ENCODE data around the gene BIRC3.
A peak's percentile ranks its signal among the peaks of the same experiment; 100 is the strongest.
"Not testable (repeated sequence)": the region's sequence is repeated elsewhere in the genome, so short reads cannot be mapped to it uniquely, and the experiment has no call there.

The BIRC3 gene

GRCh38 chr11:102328748-102329147 is 11.5 kb downstream of the BIRC3 start:
- no peak for TF ChIP-seq ZFX (IDR thresholded peaks at IDR 0.05; ENCODE audit: borderline replicate concordance)
- TF ChIP-seq, protein P1, sequence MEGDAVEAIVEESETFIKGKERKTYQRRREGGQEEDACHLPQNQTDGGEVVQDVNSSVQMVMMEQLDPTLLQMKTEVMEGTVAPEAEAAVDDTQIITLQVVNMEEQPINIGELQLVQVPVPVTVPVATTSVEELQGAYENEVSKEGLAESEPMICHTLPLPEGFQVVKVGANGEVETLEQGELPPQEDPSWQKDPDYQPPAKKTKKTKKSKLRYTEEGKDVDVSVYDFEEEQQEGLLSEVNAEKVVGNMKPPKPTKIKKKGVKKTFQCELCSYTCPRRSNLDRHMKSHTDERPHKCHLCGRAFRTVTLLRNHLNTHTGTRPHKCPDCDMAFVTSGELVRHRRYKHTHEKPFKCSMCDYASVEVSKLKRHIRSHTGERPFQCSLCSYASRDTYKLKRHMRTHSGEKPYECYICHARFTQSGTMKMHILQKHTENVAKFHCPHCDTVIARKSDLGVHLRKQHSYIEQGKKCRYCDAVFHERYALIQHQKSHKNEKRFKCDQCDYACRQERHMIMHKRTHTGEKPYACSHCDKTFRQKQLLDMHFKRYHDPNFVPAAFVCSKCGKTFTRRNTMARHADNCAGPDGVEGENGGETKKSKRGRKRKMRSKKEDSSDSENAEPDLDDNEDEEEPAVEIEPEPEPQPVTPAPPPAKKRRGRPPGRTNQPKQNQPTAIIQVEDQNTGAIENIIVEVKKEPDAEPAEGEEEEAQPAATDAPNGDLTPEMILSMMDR (IDR thresholded peaks at IDR 0.05): no peak
- no peak overlapping the region for H3K27ac ChIP-seq

GRCh38 chr11:102330231-102330630 is 12.9 kb downstream of the BIRC3 start:
- H3K27ac ChIP-seq: no peak overlapping the region

DNA sequence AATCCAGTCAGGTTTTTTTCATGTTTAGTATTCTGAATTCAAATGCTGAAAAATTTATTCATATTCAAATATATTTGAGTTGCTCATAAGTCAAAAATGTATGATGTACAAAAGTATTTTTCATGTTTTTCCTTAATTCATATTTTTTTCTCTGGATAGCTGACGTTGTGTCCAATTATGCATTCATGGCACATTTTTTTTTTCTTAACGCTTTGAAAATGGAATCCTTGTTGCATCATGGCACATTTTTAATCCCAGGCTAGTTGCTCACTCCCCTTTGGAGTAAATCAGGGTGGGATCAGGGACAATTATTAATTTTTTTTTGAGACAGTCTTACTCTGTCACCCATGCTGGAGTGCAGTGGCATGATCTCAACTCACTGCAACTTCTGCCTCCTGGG is 14.1 kb downstream of the BIRC3 start:
- TF ChIP-seq ZFX (IDR thresholded peaks at IDR 0.05; ENCODE audit: borderline replicate concordance): no peak
- TF ChIP-seq, protein P1 (IDR thresholded peaks at IDR 0.05): no peak
- no peak overlapping the region for H3K27ac ChIP-seq

More at GRCh38 chr11:102330231-102330630, 12.9 kb downstream of the BIRC3 start:
- TF ChIP-seq ZFX (IDR thresholded peaks at IDR 0.05; ENCODE audit: borderline replicate concordance): no peak
- TF ChIP-seq, protein P1 (IDR thresholded peaks at IDR 0.05): no peak

GRCh38 chr11:102332611-102332994 is 15.3 kb downstream of the BIRC3 start:
- no peak overlapping the region for H3K27ac ChIP-seq
- TF ChIP-seq ZFX (IDR thresholded peaks at IDR 0.05; ENCODE audit: borderline replicate concordance): no peak
- TF ChIP-seq, protein P1 (IDR thresholded peaks at IDR 0.05): no peak

DNA sequence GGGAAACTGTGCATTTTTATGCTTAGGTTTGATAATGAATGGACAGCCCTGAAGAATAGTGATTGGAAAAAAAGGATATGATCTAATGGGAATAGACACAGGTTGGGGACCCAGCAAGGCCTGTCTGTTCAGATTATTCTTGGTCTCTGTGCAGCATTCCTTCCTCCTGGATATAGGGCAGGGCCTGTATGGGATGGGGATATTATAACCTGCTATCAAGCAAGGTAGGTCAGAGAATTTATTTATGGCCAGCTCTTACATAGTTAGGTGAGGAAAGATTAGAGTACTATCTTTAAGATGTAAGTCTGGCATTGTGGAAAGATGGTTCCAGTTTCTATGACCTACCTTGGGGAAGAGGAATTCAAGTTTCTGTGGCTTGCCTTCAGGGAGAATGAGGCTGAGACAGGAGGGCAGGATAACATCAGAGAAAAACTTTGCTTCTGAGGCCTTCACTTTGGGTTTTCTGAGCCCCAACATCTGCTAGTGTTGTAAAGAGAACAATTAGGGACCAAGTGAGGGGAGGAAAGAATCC is 21.3 kb downstream of the BIRC3 start:
- no peak overlapping the region for H3K27ac ChIP-seq
- TF ChIP-seq, protein P1 (IDR thresholded peaks at IDR 0.05): no peak
- no peak for TF ChIP-seq ZFX (IDR thresholded peaks at IDR 0.05; ENCODE audit: borderline replicate concordance)

GRCh38 chr11:102341311-102341710 is 24.0 kb downstream of the BIRC3 start:
- H3K27ac ChIP-seq: not testable (repeated sequence)

DNA sequence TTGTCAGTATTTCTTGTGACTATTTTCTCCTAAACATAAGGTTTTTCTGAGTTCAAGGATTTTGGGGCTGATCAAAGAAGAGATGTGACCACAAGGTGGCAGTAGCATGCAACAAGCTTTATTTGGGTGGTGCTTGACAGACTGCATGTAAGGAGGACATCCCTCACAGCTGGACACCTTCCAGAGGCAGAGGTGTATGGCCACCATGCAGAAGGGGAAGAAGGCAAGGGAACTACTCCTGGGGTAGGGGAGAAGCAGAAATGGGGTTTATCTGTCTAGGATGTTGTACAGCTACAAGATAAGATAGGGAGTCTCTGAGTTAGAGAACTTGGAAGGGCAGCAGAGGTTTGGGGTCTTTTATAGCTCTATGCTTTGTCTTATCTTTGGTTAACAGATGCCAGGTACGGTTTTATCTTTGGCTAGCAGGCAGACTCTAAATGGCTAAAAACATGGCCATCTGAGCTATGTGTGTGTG is 24.6 kb downstream of the BIRC3 start:
- no peak for TF ChIP-seq ZFX (IDR thresholded peaks at IDR 0.05; ENCODE audit: borderline replicate concordance)
- TF ChIP-seq, protein P1 (IDR thresholded peaks at IDR 0.05): peak; percentile 89
- no peak overlapping the region for H3K27ac ChIP-seq

- TF ChIP-seq, protein P1 (IDR thresholded peaks at IDR 0.05): no peak
- TF ChIP-seq ZFX (IDR thresholded peaks at IDR 0.05; ENCODE audit: borderline replicate concordance): no peak
- no peak overlapping the region for H3K27ac ChIP-seq
These were observed 26.5 kb downstream of the BIRC3 start for GRCh38 chr11:102343809-102344208.

Measured in 22Rv1 (cell line).